ENCODE results near the gene LSR.
A peak's percentile ranks its signal among the peaks of the same experiment; 100 is the strongest.
"Not testable (repeated sequence)": the region's sequence is repeated elsewhere in the genome, so short reads cannot be mapped to it uniquely, and the experiment has no call there.

Gene LSR

DNA sequence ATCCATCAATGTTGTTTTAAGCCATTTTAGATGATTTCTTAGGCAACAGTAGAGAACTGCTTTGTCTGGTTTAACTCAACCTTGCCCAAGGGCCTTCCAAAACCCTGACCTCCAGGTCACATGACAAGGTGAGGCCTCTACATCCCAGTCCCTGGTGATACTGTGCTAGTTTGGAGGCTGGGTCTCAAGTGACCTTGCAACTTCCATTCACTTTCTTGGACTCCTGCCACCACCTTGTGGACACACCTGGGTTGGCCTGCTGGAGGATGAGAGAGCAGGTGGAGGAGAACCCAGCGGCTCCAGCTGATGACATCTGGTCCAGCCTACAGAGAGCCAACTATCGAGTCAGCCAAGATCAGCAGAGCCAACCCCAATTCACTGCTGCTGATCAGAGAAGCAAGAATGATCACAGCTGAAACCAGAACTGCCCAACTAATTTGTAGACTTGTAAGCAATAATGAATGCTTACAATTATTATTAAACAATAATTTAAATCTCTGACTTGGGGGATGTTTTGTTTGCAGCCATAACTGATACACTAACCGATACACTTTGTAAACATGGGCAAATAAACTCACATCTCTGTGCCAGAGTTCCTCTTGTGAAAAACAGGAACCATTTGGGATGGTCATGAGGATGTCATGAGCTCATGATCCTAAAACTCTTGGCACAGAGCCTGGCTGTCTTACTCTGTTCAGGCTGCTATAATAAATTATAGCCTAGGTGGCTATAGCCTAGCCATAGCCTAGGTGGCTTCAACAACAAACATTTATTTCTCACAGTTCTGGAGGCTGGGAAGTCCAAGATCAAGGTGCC lies 31.8 kb upstream of the LSR start:
- FAIRE-seq (no peak), DNase-seq (ENCODE audit: low spot score) (no peak)

DNA sequence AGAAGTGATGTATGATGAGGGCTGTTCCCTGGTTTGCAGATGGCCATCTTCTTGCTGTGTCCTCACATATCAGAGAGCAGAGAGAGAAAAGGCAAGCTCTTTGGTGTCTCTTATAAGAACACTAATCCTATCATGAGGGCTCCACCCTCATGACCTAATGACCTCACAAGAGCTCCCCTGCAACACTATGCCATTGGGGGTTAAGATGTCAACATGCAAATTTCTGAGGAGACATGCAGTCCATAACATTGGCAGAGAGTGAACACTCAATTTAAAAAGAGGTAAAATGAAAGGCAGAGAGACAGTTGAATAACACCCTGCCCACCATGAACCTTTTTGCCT lies 31.2 kb upstream of the LSR start:
- no peak for DNase-seq (ENCODE audit: low spot score)
- FAIRE-seq, result no peak

DNA sequence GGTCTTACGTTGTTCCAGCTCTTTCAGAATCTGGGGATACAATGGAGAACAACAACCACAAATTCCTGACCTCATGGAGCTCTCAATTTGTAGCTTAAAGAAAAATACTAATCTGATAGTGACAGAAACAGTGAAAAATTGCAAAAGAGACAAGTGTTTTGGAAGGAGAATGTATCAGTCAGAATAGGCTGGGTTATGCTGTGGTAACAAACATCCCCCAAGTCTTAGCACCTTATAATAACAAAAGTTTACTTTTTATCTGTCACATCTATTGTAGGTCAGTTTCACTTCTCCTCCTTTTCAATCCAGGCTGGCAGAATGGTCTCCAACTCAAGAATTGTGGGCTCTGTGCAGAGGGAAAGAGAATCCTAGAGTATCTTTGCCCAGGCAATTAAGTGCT lies 29.8 kb upstream of the LSR start:
- no peak for DNase-seq (ENCODE audit: low spot score)
- FAIRE-seq, result no peak

DNA sequence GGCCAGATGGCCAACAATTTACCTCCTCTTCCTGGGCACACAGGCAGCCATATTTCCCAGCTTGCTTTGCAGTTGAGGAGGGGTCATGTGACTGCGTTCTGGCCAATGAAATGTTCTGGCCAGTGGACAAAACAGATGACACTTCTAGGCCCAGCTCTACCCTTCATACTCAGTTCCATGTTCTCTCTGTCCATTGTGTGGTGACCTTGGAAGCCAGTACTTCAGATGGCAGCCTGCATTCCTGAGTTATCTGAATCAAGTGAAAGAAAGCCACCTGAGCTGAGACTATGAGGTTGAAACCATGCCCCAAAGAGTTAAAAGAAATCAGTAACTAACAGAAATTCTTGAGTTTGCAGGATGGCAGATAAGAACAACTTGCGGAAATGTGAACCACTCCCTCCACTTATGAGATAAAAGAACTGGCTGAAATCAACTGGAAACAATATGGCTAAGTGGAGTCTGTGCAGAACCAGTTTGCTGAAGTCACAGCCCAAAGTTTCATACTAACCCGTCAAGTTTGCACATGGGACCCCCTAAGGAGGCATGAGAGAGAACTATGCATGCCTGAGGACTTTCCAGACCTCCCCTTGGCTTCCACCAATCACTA lies 28.4 kb upstream of the LSR start:
- FAIRE-seq (no peak), DNase-seq (ENCODE audit: low spot score) (no peak)

DNA sequence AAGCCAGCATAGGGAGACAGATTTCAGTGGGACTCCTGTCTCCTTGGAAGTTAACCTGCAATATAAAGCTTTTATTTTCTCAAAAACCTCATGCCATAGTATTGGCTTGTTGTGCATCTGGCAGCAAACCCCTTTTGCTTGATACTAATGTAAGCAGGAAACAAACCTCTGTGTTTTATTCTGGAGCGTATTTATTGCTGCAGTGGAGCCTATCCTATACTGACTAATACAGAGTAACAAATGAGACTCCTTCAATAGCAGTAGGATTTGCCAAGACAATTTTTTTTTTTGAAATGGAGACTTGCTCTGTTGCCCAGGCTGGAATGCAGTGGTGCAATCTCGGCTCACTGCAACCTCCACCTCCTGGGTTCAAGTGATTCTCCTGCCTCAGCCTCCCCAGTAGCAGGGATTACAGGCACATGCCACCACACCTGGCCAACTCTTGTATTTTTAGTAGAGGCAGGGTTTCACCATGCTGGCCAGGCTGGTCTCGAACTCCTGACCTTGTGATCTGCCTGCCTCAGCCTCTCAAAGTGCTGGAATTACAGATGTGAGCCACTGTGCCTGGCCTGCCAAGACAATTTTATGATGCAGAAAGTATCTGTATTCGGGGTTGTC lies 27.7 kb upstream of the LSR start:
- FAIRE-seq; DNase-seq (ENCODE audit: low spot score): not testable (repeated sequence)

DNA sequence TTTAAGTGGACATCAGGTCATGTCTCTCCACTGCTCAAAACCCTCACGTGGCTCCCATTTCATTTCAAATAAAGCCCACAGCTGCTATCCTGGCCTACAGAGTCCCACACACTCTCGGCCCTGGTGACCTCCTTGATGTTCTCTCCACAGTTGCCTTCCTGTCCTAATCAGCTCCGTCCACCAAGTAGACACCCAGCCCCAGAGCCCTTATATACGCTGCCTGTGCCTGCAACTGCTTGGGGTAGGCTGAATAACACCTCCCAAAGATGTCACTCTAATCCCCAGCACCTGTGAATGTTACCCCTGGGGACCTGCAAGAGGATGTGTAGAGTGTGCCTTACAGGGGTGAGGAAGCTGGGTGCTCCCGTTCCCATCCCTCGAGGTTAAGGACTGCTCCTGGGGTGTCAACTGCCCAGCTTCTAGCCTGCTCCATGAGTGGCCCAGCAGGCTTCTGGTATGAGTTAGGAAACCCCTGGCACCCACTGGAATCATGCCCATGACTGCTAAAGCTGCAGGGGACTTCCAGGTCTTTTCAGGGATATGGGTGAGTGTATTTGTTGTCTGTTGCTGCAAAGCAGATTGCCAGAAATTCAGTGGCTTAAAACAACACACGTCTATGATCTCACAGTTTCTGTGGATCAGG lies 26.3 kb upstream of the LSR start:
- DNase-seq (ENCODE audit: low spot score) (no peak), FAIRE-seq (no peak)

DNA sequence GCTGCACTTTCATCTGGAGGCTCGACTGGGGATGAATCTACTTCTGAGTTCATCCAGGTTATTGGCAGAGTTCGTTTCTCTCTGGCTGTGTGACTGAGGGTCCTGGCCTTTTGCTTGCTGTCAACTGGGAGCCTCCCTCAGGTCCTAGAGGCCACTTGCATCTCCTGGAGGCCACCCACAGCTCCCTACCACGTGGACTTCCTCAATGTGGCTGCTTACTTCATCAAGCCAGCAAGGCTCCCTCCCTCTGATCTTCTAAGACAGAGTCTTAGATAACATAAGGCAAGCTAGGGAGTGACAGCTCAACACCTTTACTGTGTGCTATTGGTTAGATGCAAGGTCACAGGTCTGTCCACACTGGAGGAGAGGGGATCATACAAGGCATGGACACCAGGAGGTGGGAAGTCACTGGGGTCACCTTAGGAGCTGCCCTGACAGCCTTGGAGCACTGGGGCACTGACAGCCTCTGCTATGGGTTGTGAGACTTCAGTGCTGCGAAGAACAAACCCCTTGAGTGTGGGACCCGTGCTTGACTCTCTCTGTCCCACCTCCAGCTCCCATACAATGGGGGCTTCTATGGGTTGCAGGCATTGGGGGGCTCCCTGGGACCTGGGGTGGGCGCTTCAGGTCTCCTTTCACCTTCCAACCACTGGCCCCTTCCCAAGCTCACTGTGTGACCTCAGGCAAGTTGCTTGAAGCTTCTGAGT lies 25.6 kb upstream of the LSR start:
- FAIRE-seq (no peak), DNase-seq (ENCODE audit: low spot score) (no peak)

DNA sequence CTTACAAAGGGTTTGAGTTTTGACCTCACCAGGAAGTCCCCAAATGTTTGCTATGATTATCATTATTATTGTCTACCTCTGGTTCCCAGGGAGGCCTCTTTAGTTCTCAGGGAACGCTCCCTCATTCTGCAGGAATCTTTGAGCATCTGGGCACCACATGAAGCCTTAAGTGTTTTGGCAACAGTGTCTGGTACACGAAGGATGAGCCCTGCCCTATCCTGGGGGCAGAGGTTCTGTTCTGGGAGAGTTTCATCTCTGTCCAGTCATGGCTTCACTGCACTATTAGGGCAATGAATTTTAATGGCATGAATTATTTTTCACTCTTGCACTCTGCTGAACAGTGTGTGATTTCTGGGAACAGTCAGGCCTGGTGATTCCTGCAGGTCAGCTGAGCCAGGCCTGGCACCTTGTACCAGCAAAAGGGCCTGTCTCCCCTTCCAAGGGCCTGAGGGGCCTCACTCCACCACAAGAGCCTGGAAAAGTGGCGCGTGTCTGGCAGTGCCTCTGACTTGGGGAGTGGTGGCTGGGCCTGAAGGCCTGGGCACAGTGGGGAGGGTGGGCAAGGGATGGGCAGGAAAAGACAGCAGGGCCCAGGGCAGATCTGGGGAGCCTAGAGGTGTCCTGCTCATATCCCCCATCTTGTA lies 24.8 kb upstream of the LSR start:
- no peak for DNase-seq (ENCODE audit: low spot score)
- no peak for FAIRE-seq

DNA sequence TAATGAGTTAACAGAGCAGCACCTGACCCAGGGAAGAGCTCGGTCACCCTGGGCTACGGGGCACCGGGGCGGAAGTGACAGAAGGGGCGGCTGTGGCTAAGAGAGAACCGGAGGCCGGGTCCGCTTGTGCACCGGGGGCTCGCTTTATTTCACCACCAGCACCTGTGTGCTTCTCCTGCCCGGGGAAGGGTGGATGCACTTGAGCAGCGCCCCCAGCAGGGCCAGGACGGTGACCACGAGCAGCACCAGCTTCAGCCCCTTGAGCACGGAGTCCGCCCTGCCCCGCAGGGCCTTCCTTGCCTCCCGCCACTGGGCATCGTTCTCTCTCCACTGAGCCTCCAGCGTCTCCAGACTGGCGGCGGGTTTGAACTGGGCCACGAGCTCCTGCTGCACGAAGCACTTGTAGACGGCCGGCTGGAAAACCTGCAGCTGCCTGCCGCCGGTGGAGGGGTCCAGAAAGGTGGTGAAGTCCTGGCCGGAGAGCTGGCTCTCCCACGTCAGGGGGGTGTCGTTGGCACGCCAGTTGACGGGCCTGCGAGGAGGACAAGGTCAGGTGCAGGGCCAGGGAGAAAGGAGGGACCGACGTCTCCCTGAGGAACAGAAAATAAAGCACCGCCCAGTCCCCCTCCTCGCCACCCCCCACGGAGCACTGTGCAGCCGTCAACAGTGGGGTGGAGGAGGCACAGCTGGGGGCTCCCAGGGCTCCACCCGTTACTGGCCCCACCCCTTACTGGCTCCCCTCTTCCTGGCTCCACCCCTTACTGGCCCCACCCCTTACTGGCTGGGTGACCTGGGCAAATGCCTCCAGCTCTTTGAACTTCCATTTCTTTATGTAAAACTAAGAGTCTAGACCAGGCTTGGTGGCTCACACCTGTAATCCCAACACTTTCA lies 23.9 kb upstream of the LSR start:
- FAIRE-seq (no peak), DNase-seq (ENCODE audit: low spot score) (no peak)

DNA sequence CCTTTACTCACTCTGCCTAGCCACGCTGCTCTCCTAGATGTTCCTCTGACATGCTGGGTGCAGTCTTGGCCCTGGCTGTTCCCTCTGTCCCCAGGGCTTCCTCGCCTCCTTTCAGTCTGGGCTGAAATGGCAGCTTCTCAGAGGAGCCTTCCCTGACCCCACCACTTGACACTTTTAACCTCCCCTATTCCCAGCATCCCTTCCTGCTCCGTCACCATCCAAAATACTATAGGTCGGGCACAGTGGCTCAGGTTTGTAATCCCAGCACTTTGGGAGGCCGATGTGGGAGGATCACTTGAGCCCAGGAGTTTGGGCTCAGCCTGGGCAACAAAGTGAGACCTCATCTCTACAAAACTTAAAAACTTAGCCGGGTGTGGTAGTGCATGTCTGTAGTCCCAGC lies 22.9 kb upstream of the LSR start:
- FAIRE-seq, result no peak
- DNase-seq (ENCODE audit: low spot score), result no peak

DNA sequence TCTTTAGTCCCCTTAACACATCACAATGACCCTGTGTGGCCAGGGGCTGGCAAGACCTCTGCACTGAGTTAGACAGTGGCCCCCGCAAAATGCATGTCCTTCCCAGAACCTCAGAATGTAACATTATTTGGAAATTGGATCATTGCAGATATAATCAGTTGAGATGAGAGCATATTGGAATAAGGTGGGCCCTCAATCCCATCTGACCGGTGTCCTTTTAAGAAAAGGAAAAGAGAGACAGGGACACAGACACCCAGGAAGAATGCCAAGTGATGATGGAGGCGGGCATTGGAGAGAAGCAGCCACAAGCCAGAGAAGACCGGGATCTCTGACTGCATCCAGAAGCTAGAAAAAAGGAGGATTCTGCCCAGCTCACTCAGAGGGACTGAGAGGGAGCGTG lies 22.1 kb upstream of the LSR start:
- DNase-seq (ENCODE audit: low spot score), result no peak
- FAIRE-seq, result no peak

DNA sequence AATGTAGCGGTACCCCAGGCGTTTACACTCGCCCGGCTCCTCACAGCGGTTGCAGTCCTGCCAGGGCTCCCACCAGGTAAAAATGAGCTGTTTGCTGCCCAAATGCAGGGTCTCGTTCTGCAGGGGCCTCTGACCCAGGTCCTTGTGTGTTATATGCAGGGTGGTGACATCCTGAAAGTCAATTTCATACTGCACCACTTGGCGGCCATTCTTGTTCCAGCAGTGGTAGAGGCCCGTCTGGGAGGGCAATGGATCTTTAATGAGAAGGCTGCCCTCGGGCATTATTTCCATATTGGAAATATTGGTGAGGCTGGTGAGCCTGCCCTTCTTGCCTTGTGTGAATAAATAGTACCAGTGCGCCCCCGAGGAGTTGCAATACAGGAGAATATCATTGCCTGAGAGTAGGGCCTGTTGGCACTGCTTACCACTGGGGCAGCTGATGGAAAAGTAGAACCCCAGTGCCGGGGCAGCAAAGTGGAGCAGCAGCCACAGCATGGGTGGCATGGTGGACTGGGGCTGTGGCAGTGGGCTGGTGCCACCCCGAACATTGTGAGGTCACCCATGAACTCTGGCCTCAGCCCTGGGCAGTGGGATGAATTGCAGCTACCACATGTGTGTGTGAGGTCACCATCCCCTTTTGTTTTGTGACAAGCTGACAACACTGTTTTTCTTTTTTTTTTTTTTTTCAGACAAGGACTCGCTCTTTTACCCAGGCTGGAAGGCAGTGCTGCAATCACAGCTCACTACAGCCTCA lies 20.4 kb upstream of the LSR start, which contains the start of gene FAM187B:
Gene FAM187B (minus strand): TSS at position 563 of the 754 bp plus-strand sequence. CDS start 59 bp downstream, at position 504.
- no peak for FAIRE-seq
- DNase-seq (ENCODE audit: low spot score), result no peak

DNA sequence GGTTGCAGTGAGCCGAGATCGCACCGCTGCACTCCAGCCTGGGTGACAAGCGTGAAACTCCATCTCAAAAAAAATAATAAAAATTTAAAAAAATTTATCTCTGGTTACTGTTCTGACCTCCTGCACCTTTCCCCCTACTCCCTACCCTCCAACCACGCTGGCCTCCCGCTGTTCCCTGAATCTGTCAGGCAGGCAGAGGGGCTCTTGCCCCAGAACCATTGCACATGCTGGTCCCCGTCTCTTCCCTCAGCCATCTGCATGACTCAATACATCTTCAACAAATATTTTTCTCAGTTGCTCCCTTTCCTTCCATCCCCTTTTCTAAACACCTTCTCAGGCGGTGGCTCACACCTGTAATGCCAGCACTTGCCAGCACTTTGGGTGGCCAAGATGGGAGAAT lies 19.2 kb upstream of the LSR start:
- no peak for DNase-seq (ENCODE audit: low spot score)
- no peak for FAIRE-seq

DNA sequence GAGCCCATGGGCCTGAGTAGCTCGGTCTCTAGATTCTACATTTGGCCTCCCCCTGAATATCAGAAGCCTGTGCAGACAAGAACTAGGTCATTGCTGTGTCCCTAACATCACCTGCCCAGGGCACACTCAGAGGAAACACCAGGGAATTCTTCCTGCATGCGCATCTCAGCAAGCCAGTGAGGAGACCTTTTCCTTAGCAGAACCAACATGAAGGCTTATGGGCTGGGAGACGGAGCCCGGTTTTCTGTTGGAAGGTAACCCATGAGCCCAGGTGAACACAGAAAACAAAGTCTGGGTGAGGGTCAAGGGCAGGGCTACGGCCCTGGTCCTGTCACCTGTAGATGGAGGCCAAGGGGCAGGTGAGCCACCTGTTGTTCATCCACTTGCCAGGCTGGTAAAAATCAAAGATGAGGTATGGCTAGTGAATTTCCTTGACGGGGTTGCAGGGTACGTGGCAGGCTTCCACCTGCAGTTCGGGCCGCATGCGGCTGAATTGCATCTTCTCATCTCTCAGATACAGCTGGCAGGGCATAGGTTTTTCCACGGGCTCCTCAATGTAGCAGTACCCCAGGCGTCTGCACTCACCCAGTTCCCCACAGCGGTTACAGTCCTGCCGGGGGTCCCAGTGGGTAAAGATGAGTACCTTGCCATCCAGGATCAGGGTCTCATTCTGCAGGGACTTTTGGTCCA lies 16.7 kb upstream of the LSR start:
- no peak for DNase-seq (ENCODE audit: low spot score)
- no peak for FAIRE-seq

DNA sequence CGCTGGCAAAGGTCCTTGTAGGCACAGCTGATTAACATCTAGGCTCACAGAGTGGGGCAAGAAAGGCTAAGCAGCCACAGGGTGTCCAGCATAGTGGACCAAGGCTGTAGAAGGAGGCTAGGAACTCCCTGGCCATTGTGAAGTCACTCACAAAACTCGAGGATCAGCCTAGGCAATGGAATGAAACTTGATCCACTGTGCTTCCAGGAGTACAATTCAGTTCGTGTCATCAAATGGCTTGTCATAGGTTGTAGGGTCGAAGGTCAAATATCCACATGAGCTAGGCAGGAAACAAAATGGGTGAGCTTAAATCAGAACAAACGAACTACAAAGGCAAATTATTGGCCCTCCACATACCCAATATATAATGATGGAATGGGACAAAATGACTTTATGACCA lies 15.9 kb upstream of the LSR start:
- DNase-seq (ENCODE audit: low spot score) (no peak), FAIRE-seq (no peak)

DNA sequence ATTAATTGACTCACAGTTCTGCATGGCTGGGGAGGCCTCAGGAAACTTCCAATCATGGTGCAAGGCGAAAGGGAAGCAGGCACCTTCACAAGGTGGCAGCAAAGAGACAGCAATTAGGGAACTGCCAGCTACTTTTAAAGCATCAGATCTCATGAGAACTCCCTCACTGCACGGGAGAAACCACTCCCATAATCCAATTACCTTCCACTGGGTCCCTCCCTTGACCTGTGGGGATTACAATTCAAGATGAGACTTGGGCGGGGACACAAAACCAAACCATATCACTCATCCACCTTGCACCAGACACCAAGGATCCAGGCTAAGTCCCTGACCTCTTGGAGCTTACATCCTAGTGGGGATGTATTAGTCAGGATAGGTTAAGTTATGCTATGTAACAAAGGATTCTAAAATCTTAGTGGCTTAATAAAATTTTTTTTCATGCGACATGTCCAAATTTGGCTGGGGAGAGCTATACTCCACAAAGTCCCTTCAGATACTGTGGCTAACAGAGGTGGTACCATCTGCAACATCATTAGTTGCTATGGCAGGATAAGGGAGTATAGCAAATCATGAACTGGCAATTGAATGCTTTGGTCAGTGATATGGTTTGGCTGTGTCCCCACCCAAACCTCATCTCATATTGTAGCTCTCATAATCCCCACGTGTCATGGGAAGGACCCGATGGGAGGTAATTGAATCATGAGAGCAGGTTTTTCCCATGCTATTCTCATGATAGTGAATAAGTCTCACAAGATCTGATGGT lies 12.0 kb upstream of the LSR start:
- FAIRE-seq (no peak), DNase-seq (ENCODE audit: low spot score) (no peak)

DNA sequence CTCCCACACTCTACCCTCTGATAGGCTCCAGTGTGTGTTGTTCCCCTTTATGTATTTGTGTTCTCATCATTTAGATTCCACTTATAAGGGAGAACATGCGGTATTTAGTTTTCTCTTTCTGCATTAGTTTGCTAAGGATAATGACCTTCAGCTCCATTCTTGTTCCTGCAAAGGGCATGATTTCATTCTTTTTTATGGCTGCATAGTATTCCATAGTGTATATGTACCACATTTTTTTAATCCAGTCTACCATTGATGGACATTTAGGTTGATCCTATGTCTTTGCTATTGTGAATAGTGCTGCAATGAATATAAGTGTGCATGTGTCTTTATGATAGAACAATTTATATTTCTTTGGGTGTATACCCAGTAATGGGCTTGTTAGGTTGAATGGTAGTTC lies 9.2 kb upstream of the LSR start:
- not testable (repeated sequence) for FAIRE-seq; DNase-seq (ENCODE audit: low spot score)

DNA sequence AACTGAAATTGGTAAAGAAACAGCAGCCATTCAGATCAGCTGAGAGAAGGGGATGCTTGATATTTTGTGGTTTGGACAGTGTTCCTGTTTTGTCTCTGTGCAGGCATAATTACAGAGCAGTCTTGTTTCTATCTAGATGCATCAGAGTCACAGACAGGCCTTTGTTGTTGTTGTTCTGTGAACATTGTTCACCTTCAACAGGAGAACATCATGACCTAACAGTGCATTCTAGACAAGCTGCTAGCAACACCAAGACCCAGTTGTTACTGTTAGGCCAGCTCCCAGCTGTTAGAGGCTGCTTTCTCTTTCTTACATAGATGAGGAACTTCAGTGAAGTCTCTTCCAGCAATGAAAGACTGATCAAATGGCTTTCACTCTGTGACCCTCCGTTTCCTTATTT lies 8.5 kb upstream of the LSR start:
- FAIRE-seq, result peak; percentile 53
- no peak for DNase-seq (ENCODE audit: low spot score)

All from urothelium cell line (cell line).